Skin epidermis (tissue), 12 donors: Measurements from ENCODE around the gene UGT1A10.

Experiments
- H3K27ac ChIP-seq, 21 experiments: fragments of 200-600 bp; sonication (generic) in 11 of 21; one replicate each; pipeline ENCODE4 v1.5.0; 2020; ENCODE audit warnings: mild to moderate bottlenecking in 3 of 21, inconsistent platforms in 2 of 21, moderate library complexity in 2 of 21
- H3K4me3 ChIP-seq, 7 experiments: fragments of 200-600 bp; sonication (generic) in 2 of 7; one replicate each; pipeline ENCODE4 v1.5.0; 2020; ENCODE audit warnings: inconsistent platforms in 2 of 7, mild to moderate bottlenecking in 2 of 7, moderate library complexity in 1 of 7

Gene UGT1A10

DNA sequence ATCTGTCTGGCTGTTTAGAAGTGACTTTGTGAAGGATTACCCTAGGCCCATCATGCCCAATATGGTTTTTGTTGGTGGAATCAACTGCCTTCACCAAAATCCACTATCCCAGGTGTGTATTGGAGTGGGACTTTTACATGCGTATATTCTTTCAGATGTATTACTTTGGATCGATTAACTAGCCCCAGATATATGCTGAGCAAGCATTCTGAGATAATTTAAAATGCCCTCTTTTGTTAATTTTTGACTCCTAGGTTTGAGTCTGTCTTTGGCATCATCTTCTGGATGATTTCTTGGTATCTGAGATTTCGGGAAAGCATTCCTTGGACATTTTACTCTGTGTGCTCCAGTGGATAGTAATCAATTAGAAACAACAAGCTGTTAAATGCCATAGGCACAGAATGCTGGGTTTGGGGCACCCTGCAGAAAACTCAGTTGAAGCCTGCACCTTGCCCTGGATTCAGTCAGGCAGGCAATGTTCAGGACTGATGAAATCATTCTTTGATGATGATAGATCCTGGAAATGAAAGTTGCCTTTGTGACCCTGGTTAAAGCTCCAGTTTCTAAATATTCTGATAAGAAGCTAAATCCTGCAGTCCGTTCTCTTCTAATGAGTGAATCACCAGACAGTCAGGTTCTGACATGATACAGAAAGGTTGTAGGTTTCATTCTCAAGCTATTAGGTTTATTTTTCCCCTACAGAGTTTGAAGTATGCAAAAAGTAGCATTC, 125.0 kb downstream of the UGT1A10 start:
- Histone ChIP-seq H3K4me3 (no peak overlapping the region), H3K27ac (no peak overlapping the region)

DNA sequence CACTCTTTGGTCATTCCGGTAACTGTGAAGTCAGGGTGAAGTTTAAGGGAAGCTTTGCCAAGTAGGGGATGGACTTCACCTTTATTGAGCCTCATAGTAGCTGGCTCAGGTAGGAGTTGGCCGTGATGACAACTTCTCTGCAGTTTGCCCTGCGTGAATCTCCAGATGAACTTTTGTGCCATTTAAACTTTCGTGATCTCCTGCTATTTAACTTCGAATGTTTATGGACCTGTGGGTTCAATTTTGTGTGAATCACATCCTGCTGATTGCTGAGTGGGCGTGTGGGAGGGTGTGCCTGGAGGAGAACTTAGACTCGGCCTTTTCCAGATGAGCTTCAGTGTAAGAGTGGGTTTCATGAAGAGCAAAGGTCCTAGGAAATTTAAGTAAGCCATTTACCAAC, 128.0 kb downstream of the UGT1A10 start:
- Histone ChIP-seq H3K4me3 (no peak overlapping the region), H3K27ac (no peak overlapping the region)

DNA sequence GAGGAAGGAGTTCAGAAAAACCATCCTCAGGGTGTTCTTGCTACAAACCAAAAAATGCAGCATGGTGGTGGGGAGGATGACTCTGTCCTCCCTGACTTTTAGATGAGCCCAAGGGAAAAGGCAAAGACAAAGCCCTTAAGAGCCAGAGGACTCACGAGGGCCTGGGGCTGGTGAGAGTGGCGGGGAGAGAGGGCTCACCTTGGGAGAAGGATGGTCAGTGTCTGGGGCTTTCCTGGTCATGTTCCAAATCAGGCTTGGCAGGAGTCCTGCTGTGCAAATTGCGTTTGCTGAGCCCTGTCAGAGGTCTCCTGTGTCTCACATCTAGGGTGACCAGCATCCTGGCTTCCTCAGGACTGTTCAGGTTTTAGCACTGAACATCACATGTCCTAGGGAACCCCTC, 128.5 kb downstream of the UGT1A10 start:
- no peak overlapping the region for H3K4me3 ChIP-seq
- H3K27ac ChIP-seq: no peak overlapping the region

DNA sequence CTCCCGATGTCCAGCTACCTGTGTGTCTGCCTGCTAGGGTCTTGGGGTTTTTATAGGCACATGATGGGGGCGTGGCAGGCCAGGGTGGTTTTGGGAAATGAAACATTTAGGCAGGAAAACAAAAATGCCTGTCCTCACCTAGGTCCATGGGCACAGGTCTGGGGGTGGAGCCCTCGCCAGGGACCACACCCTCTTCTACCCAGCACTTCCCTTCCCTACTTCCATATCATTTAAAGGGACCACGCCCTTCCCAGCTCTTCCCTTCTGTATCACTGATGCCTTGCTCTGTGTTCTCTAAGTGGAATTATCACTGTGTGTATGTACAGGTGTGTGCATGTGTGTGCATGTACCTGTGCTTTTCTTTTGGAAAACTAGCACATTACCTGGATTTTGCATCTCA, 130.2 kb downstream of the UGT1A10 start:
- Histone ChIP-seq H3K4me3 (no peak overlapping the region), H3K27ac (no peak overlapping the region)

DNA sequence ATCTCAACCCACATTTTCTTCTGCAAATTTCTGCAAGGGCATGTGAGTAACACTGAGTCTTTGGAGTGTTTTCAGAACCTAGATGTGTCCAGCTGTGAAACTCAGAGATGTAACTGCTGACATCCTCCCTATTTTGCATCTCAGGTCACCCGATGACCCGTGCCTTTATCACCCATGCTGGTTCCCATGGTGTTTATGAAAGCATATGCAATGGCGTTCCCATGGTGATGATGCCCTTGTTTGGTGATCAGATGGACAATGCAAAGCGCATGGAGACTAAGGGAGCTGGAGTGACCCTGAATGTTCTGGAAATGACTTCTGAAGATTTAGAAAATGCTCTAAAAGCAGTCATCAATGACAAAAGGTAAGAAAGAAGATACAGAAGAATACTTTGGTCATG, 131.8 kb downstream of the UGT1A10 start:
- Histone ChIP-seq H3K4me3 (no peak overlapping the region), H3K27ac (no peak overlapping the region)

DNA sequence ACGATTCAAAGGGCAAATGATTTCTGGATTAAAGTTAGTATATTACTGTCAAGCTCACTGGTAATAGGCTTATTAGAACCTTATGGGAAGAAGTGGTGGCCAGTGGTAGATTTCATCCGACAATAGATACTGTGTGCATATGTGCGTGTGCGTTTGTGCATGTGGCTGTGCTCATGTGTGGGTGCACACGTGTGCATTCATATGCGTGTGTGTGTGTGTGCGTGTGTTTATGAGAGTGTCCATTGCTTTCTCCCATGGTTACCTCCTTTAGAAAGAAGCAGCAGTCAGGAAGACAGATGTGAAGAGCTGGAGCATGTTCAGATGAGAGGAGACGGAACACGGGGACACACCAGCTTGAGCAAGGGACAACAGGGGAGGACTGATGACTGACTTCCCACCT, 133.0 kb downstream of the UGT1A10 start:
- no peak overlapping the region for H3K27ac ChIP-seq
- H3K4me3 ChIP-seq: no peak overlapping the region

DNA sequence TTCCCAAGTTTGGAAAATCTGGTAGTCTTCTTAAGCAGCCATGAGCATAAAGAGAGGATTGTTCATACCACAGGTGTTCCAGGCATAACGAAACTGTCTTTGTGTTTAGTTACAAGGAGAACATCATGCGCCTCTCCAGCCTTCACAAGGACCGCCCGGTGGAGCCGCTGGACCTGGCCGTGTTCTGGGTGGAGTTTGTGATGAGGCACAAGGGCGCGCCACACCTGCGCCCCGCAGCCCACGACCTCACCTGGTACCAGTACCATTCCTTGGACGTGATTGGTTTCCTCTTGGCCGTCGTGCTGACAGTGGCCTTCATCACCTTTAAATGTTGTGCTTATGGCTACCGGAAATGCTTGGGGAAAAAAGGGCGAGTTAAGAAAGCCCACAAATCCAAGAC, 135.9 kb downstream of the UGT1A10 start:
- H3K4me3 ChIP-seq: no peak overlapping the region

DNA sequence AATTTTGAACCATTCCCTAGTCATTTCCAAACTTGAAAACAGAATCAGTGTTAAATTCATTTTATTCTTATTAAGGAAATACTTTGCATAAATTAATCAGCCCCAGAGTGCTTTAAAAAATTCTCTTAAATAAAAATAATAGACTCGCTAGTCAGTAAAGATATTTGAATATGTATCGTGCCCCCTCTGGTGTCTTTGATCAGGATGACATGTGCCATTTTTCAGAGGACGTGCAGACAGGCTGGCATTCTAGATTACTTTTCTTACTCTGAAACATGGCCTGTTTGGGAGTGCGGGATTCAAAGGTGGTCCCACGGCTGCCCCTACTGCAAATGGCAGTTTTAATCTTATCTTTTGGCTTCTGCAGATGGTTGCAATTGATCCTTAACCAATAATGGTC, 136.3 kb downstream of the UGT1A10 start:
- H3K4me3 ChIP-seq: no peak overlapping the region
- H3K27ac ChIP-seq: no peak overlapping the region

More for the DNA sequence above, 135.9 kb downstream of the UGT1A10 start:
- H3K27ac ChIP-seq: no peak overlapping the region

DNA sequence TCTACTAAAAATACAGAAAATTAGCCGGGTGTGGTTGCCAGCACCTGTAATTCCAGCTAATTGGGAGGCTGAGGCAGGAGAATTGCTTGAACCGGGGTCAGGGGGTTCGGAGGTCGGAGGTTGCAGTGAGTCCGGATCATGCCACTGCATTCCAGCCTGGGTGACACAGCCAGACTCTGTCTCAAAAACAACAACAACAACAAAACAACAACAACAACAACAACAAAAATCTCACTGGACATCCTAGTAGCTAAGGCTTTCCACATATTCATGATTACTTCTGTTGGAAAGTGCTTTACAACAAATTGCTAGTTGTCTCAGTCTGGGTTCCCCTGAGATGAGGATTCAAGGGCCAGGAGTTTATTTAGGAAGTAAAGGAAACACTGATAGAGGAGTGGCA, 137.6 kb downstream of the UGT1A10 start:
- Histone ChIP-seq H3K27ac (no peak overlapping the region), H3K4me3 (no peak overlapping the region)

DNA sequence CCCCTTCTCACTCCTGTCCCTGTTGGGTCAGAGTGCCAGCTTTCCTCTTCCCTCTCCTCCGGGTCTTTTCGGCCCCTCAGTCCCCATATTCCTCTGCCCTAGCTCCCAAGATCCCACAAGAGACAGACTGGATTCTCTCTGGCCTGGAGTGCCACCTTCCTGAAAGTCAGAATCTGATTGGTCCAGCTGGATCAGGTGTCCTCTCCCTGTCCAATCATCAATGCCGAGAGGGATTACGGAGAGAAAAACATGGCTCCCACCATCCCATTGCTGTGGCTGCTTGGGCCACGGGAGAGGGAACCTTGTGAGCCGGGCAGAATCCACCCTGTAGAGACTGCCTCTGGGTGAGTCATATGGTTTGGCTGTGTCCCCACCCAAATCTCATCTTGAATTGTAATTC, 139.2 kb downstream of the UGT1A10 start:
- Histone ChIP-seq H3K4me3 (no peak overlapping the region), H3K27ac (no peak overlapping the region)

DNA sequence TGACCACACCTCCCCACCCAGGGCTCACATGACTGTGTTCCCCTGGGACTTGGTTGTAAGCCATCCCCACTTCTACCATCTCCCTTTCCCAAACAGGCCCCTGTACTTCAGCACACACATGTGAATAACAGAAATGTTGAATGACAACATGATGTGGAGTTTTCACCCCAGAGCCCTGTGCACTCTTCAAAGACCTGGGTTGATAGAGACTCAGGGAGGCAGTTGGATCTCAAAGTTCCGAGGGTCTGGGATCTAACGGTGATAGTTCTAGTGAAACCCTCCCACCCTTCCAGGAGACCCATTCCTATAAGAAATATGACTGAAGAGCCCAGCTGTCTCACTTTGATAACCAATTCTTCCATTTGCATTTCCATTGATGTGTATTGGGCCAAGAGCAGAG, 141.8 kb downstream of the UGT1A10 start, which contains the start of gene MROH2A:
TSS of gene MROH2A (plus strand) at position 301 of the 400 bp plus-strand sequence. CDS start 1,029 bp downstream, outside the sequence.
- Histone ChIP-seq H3K27ac (no peak within 1 kb of the TSS), H3K4me3 (no peak within 1 kb of the TSS)

DNA sequence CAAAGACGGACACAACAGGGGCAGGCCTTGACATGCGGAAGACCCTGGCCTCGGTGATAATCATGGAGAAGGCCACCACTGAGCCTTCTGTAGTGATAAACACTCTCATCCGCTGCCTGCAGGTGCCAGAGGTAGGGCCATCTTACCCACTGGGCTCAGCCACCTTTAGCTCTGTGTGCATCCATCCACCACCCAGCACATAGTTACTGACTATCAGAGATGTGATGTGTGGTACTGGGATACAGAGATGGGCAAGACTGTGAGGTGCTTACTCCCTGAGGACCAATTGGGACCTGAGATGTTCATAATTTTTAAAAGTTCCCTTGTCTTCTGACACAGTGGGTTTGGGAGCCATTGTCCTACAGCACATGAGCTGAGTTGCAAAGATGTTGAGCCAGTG, 143.5 kb downstream of the UGT1A10 start:
- no peak overlapping the region for H3K4me3 ChIP-seq
- no peak overlapping the region for H3K27ac ChIP-seq

DNA sequence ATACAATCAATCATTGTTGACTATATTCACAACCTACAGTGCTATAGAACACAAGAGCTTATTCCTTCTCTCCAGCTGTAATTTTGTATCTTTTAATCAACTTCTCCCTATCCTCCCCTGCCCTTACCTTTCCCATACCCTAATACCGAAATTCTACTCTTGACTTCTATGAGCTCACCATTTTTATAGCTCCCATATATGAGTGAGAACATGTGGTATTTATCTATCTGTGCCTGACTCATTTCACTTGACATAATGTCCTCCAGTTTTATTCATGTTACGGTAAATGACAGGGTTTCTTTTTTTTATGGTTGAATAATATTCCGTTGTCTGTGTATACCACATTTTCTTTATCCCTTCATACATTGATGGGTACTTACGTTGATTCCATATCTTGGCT, 144.5 kb downstream of the UGT1A10 start:
- no peak overlapping the region for H3K4me3 ChIP-seq
- H3K27ac ChIP-seq: no peak overlapping the region

DNA sequence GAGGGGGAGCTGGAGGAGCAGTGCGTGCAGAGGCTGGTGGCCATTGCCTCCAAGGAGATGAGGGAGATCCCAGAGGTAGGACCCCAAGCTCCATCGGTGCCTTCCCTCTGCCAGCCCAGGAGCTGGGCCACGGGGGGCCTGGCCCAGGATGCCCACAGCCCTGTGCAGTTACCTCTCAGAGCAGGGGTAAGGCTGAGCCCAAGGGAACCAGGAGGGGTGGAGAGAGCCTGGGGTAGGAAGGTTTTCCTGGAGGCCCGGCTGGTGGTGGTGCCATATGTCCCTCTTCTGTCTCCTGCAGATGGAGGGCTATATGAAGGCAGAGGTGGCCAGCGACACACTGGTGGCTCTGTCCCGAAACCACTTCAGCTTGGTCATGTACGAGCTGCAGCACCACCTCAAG, 153.3 kb downstream of the UGT1A10 start:
- no peak overlapping the region for H3K27ac ChIP-seq

DNA sequence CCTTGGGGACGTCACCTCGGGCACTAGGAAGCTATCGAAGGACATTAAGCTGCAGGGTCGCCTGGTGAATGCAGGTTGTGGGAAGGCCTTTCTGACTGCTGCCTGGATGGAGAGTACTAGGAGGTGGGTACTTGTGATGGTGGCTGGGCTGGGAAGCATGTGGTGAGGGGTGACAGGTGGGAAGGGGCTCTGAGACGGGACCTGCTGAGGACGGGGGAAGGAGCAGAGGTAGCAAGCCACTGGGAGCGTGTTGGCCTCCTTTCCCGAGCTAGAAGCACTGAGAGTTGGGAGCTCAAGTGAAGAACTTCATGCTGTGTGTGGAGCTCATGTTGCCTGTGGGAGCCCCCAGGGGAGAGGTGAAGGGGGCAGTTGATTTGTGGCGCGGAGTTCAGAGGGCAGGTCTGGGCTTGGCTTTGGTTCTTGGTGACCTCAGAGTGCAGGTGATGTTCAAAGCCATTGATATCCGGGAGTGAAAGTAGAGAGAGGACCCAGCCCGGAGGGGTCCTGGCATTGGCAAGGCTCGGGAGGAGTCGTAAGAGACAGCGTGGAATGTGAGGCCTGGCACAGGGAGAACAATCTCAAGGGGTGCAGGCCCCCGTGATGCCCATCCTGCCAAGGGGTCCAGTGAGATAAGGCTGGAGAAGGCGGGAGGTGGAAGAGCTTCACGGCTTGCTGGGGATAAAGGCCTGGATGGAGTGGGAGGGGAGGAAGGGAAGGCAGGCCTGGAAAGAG, 155.1 kb downstream of the UGT1A10 start:
- Histone ChIP-seq H3K4me3 (no peak overlapping the region), H3K27ac (no peak overlapping the region)

More for the DNA sequence above, 153.3 kb downstream of the UGT1A10 start:
- no peak overlapping the region for H3K4me3 ChIP-seq

DNA sequence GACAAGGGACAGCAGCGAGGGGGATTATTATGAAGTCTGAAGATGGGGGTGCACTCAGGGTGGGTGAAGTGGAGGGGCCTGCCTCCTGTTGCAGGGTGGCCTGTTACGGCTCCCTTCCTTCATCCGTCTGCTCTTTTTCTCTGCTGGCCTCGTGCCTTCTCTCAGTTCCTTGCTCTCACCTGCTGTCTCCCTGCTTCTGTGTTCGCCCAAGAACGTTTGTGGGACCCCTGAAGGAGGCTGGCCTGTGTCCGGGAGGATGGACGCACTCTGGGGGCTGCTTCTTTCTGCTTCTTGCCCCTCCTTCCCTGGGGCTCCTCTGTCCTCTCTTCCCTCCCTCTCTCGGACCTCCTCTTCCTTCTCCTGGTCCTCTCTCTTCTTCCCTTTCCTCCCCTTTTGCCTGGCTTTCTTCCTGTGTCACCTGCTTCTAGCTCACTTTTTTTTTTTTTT, 155.7 kb downstream of the UGT1A10 start:
- Histone ChIP-seq H3K27ac (no peak overlapping the region), H3K4me3 (no peak overlapping the region)

DNA sequence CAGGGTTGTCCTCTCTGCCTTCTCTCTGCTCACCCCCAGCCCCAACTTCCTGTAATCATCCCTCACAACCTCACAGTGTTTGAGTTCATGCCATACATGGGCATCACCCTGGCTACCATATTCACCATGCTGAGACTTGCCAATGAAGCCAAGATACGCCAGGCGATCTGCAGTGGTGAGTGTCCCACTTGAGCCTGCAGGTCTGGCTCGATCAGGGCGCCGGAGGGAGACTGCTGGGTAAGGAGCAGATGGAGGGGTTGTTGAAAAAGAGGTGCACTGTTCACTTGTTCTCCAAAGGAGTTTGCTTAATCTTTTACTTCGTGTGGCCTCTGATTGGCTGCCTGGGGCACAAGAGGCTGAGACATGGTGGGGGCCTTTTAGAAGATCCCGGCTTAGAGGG, 156.5 kb downstream of the UGT1A10 start:
- no peak overlapping the region for H3K4me3 ChIP-seq
- no peak overlapping the region for H3K27ac ChIP-seq

DNA sequence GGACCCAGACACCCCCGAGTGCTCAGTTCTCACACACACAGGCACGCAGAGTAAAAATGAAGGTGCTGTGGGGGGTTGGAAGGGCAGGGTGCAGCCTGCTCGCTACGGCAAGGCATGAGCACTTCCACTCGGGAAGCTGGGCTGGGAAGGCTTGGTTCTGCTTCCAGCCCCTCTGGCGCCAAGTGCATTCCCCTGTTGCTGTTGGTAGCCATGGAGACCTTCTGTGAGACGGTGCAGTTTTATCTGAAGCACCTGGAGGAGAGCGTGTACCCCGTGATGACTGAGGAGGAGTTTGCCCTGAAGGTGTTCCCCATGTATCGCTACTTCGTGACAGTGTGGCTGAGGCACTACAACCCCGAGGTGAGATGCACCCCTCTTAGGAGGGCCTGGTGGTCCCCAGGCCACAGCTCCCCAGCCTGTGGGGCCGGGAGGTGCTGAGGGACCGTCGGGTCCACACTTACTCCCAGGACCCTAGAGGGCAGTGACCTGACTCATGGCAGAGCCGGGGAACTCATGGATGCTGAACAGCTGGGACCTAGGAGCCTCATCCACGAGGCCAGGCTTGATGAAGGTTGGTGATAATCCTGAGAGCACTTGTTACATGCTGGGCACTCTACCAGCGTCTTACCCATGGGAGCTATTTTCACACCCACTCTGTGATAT, 157.3 kb downstream of the UGT1A10 start:
- Histone ChIP-seq H3K4me3 (no peak overlapping the region), H3K27ac (no peak overlapping the region)

DNA sequence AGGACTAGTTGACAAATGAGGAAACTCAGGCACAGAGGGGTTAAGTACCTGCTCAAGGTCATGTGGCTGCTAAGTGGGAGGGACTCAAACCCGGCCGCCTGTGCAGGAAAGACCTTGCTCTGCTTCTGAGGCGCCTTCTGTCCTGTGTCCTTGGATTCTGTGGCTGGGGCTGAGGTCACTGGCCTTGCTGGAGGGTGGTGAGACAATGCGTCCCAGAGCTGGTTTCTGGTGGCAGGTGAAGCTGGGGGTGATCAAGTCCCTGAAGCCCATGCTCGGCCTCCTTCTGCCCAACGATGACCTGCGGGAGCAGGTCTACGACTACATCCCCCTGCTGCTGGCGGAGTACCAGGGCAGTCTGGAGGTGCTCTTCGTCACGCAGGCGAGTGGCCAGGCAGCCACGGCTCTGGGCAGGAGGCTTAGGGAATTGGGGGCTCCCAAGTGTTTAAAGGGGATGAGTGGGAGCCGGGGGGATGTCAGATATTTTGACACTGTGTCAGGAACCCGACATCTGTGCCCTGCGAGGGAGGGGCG, 157.9 kb downstream of the UGT1A10 start:
- Histone ChIP-seq H3K4me3 (no peak overlapping the region), H3K27ac (no peak overlapping the region)

DNA sequence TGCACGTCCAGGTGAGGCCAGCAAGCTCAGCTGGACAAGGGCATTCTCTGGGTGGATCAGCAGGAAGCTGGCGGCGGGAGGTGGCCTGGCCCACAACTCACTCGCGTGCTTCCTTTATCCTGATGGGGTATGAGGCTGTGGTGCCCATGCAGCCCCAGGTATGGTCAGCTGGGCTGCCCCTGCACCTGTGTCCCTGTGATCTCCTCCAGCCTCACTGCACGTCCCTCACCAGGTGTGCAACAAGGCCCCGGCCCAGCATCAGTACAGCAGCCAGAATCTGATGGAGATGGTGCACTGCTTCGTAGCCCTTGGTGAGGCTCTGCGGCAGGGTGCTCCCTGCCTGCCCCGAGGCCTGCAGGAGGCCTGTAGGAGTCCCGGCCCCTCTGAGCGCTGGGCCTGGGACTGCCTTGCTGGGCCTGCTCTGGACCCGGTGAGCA, 159.5 kb downstream of the UGT1A10 start:
- Histone ChIP-seq H3K27ac (no peak overlapping the region), H3K4me3 (no peak overlapping the region)

DNA sequence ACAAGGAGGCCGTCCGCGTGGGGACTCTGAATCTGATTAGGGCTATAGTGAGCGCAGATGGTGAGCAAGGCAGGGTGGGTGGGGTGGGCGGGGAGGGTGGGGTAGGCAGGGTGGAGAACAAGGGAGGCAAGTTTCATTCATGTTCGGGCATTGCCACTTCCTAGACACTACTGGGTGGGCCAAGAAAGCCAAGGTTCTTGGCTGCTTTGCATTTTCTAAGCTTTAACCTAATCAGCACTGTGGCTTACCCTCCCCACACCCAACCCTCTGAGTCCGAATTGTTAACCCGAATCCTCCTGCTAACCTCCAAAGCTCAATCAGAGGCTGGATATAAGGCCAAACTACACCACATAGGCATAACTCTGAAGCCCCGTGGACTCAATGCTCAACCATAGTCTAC, 160.0 kb downstream of the UGT1A10 start:
- H3K4me3 ChIP-seq: no peak overlapping the region
- no peak overlapping the region for H3K27ac ChIP-seq
